ENCODE data around the gene METTL25B. TPM values are rescaled to one million over a fixed set of nuclear protein-coding genes. Genes with fewer than 3 reads are reported as not detected.

The METTL25B gene
- total RNA-seq, 1 experiment from 2014 or later = 46.0 TPM

DNA sequence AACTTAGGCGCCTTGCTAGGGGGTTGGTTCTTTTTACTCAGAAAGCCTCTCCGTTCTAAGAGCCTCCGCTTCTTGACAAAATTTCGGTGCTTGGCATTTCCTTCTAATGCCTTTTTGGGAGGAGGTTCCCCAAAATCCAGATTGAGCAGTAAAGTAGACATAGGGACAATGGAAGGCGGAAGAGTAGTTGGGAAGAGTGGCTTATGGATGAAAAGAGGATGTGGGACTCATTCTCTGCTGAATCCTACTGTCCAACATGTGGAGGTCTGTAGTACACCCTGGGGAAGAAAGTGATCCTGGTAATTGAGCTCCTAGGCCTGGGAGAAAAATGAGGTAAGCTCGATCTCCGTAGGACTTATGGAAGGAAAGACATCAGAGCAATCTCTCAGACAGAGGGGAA is 777 bp upstream of the METTL25B start:
- Mint-ChIP-seq H3K27ac (ENCODE audit: low read depth, unreplicated experiment) (no peak overlapping the region), H3K4me1 (ENCODE audit: insufficient read depth, unreplicated experiment) (peaks cover 32% of the 10 kb centered on the region), H3K36me3 (ENCODE audit: insufficient read depth, unreplicated experiment) (peaks cover 13% of the 10 kb centered on the region), H3K4me3 (ENCODE audit: unreplicated experiment) (no peak overlapping the region), H3K27me3 (ENCODE audit: insufficient read depth, unreplicated experiment) (no peaks in the 10 kb centered on the region), H3K9me3 (ENCODE audit: unreplicated experiment) (no peaks in the 10 kb centered on the region)
- intact Hi-C loops (cut with micrococcal nuclease) = no loop called here
- TSS peak; percentile 51 for BruUV-seq (replicated peaks)
- no peak for DNase-seq (ENCODE audit: unreplicated experiment)
- TF ChIP-seq, protein P1, sequence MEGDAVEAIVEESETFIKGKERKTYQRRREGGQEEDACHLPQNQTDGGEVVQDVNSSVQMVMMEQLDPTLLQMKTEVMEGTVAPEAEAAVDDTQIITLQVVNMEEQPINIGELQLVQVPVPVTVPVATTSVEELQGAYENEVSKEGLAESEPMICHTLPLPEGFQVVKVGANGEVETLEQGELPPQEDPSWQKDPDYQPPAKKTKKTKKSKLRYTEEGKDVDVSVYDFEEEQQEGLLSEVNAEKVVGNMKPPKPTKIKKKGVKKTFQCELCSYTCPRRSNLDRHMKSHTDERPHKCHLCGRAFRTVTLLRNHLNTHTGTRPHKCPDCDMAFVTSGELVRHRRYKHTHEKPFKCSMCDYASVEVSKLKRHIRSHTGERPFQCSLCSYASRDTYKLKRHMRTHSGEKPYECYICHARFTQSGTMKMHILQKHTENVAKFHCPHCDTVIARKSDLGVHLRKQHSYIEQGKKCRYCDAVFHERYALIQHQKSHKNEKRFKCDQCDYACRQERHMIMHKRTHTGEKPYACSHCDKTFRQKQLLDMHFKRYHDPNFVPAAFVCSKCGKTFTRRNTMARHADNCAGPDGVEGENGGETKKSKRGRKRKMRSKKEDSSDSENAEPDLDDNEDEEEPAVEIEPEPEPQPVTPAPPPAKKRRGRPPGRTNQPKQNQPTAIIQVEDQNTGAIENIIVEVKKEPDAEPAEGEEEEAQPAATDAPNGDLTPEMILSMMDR (IDR thresholded peaks at IDR 0.05; ENCODE audit: unreplicated experiment) = no peak
- ChIA-PET POLR2A (interaction anchor here (0.6 to 8.9 kb wide), 20 partner anchors 9 to 429 kb away, joined by 3 to 231 read pairs (median 8); partner anchors contain the start of genes HDGF, MRPL24, NAXE and PRCC), CTCF (interaction anchor here (0.6 to 39.7 kb wide), 28 partner anchors 8 to 229 kb away, joined by 3 to 2415 read pairs (median 14); partner anchors contain the start of genes CRABP2, HDGF, INSRR and MRPL24)

DNA sequence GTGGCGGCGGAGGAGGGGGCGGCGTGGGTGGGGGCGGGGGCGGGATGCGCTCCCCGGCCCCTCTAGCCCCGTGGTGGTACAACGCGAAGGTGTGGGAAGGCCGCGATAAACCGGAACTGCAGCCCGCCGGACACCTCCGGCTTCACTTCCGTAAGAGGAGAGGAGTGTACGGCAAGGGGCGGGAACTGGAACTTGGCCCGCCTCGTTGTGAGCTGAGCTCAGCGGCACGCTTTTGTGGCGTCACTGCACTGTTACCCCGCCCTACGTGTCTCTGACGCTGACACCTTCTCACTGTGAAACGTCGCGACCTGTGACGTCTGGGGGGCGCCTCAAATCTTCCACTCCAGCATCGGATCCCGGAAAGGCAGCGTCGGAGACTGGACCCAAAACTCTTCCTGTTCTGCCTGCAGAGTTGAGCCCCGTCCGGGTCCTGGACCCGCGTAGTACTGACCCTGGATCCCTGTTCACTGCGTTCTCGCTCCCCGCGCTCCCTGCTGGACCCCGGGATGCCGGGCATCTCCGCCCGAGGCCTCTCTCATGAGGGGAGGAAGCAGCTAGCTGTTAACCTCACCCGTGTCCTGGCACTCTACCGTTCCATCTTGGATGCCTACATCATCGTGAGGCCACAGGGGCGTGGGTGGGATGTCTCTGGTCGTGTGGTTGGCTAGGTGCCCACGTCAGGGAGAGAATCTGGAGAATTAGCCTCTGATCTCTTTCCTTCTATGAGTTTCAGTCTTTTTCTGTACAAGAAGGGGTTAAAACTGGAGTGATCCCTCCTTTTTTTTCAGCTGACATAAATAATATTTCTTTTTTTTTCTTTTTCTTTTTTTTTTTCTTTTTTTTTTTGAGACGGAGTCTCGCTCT is 562 bp downstream of the METTL25B start, which contains the start of gene ISG20L2:
Gene ISG20L2 (minus strand): TSS at position 168 of the 864 bp plus-strand sequence. CDS start 1,114 bp downstream, outside the sequence.
- CTCF ChIA-PET = interaction anchor here (0.6 to 39.7 kb wide), 11 partner anchors 15 to 199 kb away, joined by 3 to 2415 read pairs (median 44); partner anchors contain the start of genes CRABP2, HDGF, MRPL24 and NES
- Mint-ChIP-seq H3K4me1 (ENCODE audit: insufficient read depth, unreplicated experiment) (peaks cover 27% of the 10 kb centered on the region), H3K9me3 (ENCODE audit: unreplicated experiment) (no peaks in the 10 kb centered on the region), H3K27me3 (ENCODE audit: insufficient read depth, unreplicated experiment) (no peaks in the 10 kb centered on the region), H3K4me3 (ENCODE audit: unreplicated experiment) (no peak within 1 kb of the TSS), H3K27ac (ENCODE audit: low read depth, unreplicated experiment) (no peak within 1 kb of the TSS), H3K36me3 (ENCODE audit: insufficient read depth, unreplicated experiment) (peaks cover 16% of the 10 kb centered on the region)
- TF ChIP-seq, protein P1 (IDR thresholded peaks at IDR 0.05; ENCODE audit: unreplicated experiment) = no peak
- DNase-seq (ENCODE audit: unreplicated experiment) = peak; percentile 98
- TSS peak; percentile 59 for BruUV-seq (replicated peaks)
- intact Hi-C loops (cut with micrococcal nuclease) = no loop called here
- POLR2A ChIA-PET = interaction anchor here (0.6 to 8.9 kb wide), 31 partner anchors 7 to 1833 kb away, joined by 3 to 231 read pairs (median 5); partner anchors contain the start of genes HDGF, MRPL24, NAXE and PRCC

DNA sequence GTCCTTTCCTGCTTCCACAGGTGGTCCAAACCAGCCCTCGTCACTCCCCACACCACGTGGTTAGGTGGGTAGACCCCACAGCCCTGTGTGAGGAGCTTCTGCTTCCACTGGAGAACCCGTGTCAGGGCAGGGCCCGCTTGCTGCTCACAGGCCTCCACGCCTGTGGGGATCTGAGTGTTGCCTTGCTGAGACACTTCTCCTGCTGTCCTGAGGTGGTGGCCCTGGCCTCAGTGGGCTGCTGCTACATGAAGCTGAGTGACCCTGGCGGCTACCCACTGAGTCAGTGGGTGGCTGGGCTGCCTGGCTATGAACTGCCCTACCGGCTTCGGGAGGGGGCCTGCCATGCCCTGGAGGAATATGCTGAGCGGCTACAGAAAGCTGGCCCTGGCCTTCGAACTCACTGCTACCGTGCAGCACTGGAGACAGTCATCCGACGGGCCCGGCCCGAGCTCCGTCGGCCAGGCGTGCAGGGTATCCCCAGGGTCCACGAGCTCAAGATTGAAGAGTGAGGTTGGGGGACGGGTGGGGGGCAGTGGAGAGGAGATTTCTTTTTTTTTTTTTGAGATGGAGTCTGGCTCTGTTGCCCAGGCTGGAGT is 5.8 kb downstream of the METTL25B start:
- CTCF ChIA-PET = interaction anchor here (0.7 to 1.3 kb wide), 4 partner anchors 9 to 157 kb away, joined by 3 to 4 read pairs (median 4); partner anchors contain the start of gene NES
- intact Hi-C loops (cut with micrococcal nuclease) = no loop called here
- BruUV-seq (replicated peaks) = no TSS peak
- Mint-ChIP-seq H3K36me3 (ENCODE audit: insufficient read depth, unreplicated experiment) (peaks cover 56% of the 10 kb centered on the region), H3K27ac (ENCODE audit: low read depth, unreplicated experiment) (peak overlapping the region; percentile 66), H3K4me3 (ENCODE audit: unreplicated experiment) (no peak overlapping the region), H3K27me3 (ENCODE audit: insufficient read depth, unreplicated experiment) (no peaks in the 10 kb centered on the region), H3K9me3 (ENCODE audit: unreplicated experiment) (no peaks in the 10 kb centered on the region), H3K4me1 (ENCODE audit: insufficient read depth, unreplicated experiment) (peaks cover 16% of the 10 kb centered on the region)
- TF ChIP-seq, protein P1 (IDR thresholded peaks at IDR 0.05; ENCODE audit: unreplicated experiment) = no peak
- POLR2A ChIA-PET = interaction anchor here (2.4 to 3.6 kb wide), 2 partner anchors 18 to 34 kb away, joined by 13 to 20 read pairs; partner anchors contain the start of genes HDGF and PRCC
- no peak for DNase-seq (ENCODE audit: unreplicated experiment)
